Caco-2 (cell line): ENCODE results near the gene PDK2. TPM values are rescaled to one million over a fixed set of nuclear protein-coding genes. Genes with fewer than 3 reads are reported as not detected.

Experiments used
- Bru-seq: library from RNA; stranded (reverse); fragments of 400-500 nt; gene quantifications from one replicate; lab custom pipeline; 2021; lab: Mats Ljungman, UMichigan
- BruChase-seq, 2 experiments: library from RNA; stranded (reverse); fragments of 400-500 nt; gene quantifications; one replicate each; lab custom pipeline; 2021; lab: Mats Ljungman, UMichigan
- BruUV-seq: library from RNA; stranded (reverse); fragments of 400-500 nt; replicated peaks from 2 replicates; lab custom pipeline; 2021; lab: Mats Ljungman, UMichigan
- CTCF ChIA-PET: fragments of 300-600 bp; sonication (Branson Sonifier 250); formaldehyde crosslinking; loops from one replicate; lab custom pipeline; 2022; ENCODE audit warnings: antibody characterized with exemption; lab: Charles Lee
- POLR2A ChIA-PET: fragments of 300-600 bp; sonication (Branson Sonifier 250); formaldehyde crosslinking; loops from one replicate; lab custom pipeline; 2022; ENCODE audit warnings: antibody characterized with exemption; lab: Charles Lee
- DNase-seq, 2 experiments: peaks; one replicate each; pipeline versions ENCODE4 v3.0.0 to v3.0.0-alpha.2; 2020 to 2022
- H3K27me3 ChIP-seq: replicated peaks from 2 replicates; pipeline ENCODE4 v1.6.0; 2011; ENCODE audit warnings: low read length; ENCODE audit not compliant: control insufficient read depth, insufficient read depth
- H3K36me3 ChIP-seq: 2 replicates; pipeline ENCODE4 v1.5.1; 2011; ENCODE audit warnings: low read length; ENCODE audit not compliant: control insufficient read depth, insufficient read depth
- H3K4me1 ChIP-seq: fragments of 250-450 bp; sonication (Bioruptor Pico); 2 replicates; pipeline ENCODE4 v1.5.1; 2020; ENCODE audit warnings: mild to moderate bottlenecking
- H3K4me3 ChIP-seq: 2 replicates; pipeline ENCODE4 v1.5.1; 2011; ENCODE audit warnings: low read depth, mild to moderate bottlenecking, control low read depth, low read length
- H3K9me3 ChIP-seq: fragments of 250-450 bp; sonication (Bioruptor Pico); 2 replicates; pipeline ENCODE4 v1.5.1; 2020; ENCODE audit warnings: mild to moderate bottlenecking, moderate library complexity
- H3K27ac Mint-ChIP-seq: one replicate; pipeline ENCODE4 v1.8.0; 2022; ENCODE audit warnings: mixed read lengths; ENCODE audit not compliant: unreplicated experiment
- H3K27me3 Mint-ChIP-seq: one replicate; pipeline ENCODE4 v1.8.0; 2022; ENCODE audit warnings: mixed read lengths; ENCODE audit not compliant: insufficient read depth, unreplicated experiment
- H3K36me3 Mint-ChIP-seq: one replicate; pipeline ENCODE4 v1.8.0; 2022; ENCODE audit warnings: mild to moderate bottlenecking, mixed read lengths; ENCODE audit not compliant: insufficient read depth, unreplicated experiment
- H3K4me1 Mint-ChIP-seq: one replicate; pipeline ENCODE4 v1.8.0; 2022; ENCODE audit warnings: low read depth, mixed read lengths; ENCODE audit not compliant: unreplicated experiment
- H3K4me3 Mint-ChIP-seq: one replicate; pipeline ENCODE4 v1.8.0; 2022; ENCODE audit warnings: mild to moderate bottlenecking, moderate library complexity, mixed read lengths; ENCODE audit not compliant: unreplicated experiment
- H3K9me3 Mint-ChIP-seq: one replicate; pipeline ENCODE4 v1.8.0; 2022; ENCODE audit warnings: mixed read lengths; ENCODE audit not compliant: unreplicated experiment
- intact Hi-C: fragments of 100-400 bp; cut with micrococcal nuclease; formaldehyde crosslinking; loops from one replicate; pipeline ENCODE4 v1.10.0; 2022; ENCODE audit not compliant: unreplicated experiment
- long read RNA-seq: library from polyadenylated mRNA; stranded (forward); transcript quantifications from one replicate; pipeline ENCODE4 v2.0.0, GENCODE V29; 2022
- total RNA-seq: library from RNA; stranded (reverse); gene quantifications from 2 replicates; pipeline ENCODE4 v1.2.3, GENCODE V29; 2022
- TF ChIP-seq, protein P1 (sequence below), 2 experiments: fragments of 200-600 bp in 1 of 2; IDR thresholded peaks; 1 replicate in 1 of 2; 2 replicates in 1 of 2; pipeline versions ENCODE4 v1.5.1 to v1.8.0; 2011 to 2022; ENCODE audit warnings: antibody characterized with exemption in 1 of 2, control low read depth in 1 of 2, inconsistent platforms in 1 of 2, low read depth in 1 of 2, low read length in 1 of 2, mild to moderate bottlenecking in 1 of 2, moderate library complexity in 1 of 2; ENCODE audit not compliant: insufficient read depth in 1 of 2, severe bottlenecking in 1 of 2, unreplicated experiment in 1 of 2

PDK2 gene
- total RNA-seq (10.5 and 15.2 TPM in 2 replicates), Bru-seq, nascent RNA (percentile 35 among the genes with signal in this experiment), BruChase-seq, experiment 1, labeled RNA remaining after a 2-hour chase (percentile 30 among the genes with signal in this experiment), BruChase-seq, experiment 2, labeled RNA remaining after a 6-hour chase (percentile 38 among the genes with signal in this experiment)
- long read RNA-seq, transcript PDK2-203 (11 exons, 3,440 nt): major isoform, 28 of 33 reads
- long read RNA-seq, partial matches to known transcripts: 3 of 33 reads
- long read RNA-seq, other reads (novel, unspliced or antisense): 0 of 33 reads

DNA sequence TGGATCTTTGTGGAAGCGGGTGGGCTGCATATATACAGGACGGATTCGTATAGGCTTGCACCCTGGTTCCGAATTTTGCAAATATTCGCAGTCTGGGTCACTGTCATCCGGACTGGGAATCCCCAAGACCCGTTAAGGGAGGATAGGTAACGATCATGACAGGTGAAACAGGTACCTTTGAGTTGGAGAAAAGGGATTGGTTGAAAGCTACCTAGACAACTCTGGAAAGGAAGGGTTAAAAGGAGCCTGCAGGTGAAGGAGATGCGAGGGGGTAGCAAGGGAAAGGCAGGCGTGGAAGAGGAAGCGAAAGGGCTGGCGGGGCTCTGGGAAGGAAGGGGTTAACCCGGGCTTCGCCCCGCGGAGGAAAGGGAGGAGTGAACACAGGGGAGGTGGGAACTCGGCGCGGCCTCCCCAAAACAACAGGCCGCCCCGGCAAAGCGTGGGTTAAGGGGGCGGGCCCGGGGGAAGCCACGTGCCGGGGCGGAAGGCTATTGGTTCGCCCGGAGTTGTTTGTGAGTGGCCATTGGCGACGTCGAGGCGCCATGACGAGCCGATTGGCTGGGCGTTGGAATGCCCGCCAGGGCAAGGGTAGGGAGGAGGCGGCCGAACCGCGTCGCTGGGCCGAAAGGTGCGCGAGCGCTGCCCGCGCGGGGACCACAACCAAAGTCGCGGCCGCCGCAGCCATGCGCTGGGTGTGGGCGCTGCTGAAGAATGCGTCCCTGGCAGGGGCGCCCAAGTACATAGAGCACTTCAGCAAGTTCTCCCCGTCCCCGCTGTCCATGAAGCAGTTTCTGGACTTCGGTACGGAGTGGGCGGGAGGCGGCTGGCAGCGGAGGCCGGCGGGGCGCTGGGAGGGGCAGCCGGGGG is at the start of gene PDK2:
Gene PDK2 (plus strand): TSS at position 599 of the 867 bp plus-strand sequence. CDS start 85 bp downstream, at position 684.
- H3K36me3 ChIP-seq: no peaks in the 10 kb centered on the region
- H3K4me3 ChIP-seq: peak within 1 kb of the TSS; percentile 72
- POLR2A ChIA-PET: no interaction called here
- Mint-ChIP-seq H3K36me3 (no peaks in the 10 kb centered on the region), H3K27me3 (no peaks in the 10 kb centered on the region), H3K27ac (peak within 1 kb of the TSS; percentile 84), H3K4me3 (peak within 1 kb of the TSS; percentile 95), H3K4me1 (no peaks in the 10 kb centered on the region), H3K9me3 (no peaks in the 10 kb centered on the region)
- H3K9me3 ChIP-seq: no peaks in the 10 kb centered on the region
- DNase-seq: peak; percentile 91
- no TSS peak for BruUV-seq
- CTCF ChIA-PET: interaction anchor here (0.7 to 1.5 kb wide), 8 partner anchors 38 to 331 kb away, joined by 3 to 9 read pairs (median 4); partner anchors contain the start of genes FAM117A and KAT7
- no peaks in the 10 kb centered on the region for H3K27me3 ChIP-seq
- TF ChIP-seq, protein P1, sequence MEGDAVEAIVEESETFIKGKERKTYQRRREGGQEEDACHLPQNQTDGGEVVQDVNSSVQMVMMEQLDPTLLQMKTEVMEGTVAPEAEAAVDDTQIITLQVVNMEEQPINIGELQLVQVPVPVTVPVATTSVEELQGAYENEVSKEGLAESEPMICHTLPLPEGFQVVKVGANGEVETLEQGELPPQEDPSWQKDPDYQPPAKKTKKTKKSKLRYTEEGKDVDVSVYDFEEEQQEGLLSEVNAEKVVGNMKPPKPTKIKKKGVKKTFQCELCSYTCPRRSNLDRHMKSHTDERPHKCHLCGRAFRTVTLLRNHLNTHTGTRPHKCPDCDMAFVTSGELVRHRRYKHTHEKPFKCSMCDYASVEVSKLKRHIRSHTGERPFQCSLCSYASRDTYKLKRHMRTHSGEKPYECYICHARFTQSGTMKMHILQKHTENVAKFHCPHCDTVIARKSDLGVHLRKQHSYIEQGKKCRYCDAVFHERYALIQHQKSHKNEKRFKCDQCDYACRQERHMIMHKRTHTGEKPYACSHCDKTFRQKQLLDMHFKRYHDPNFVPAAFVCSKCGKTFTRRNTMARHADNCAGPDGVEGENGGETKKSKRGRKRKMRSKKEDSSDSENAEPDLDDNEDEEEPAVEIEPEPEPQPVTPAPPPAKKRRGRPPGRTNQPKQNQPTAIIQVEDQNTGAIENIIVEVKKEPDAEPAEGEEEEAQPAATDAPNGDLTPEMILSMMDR (IDR thresholded peaks at IDR 0.05; ENCODE audit: insufficient read depth in 1 of 2, low read depth in 1 of 2, low read length in 1 of 2, severe bottlenecking in 1 of 2, unreplicated experiment in 1 of 2): no peak
- H3K4me1 ChIP-seq: no peaks in the 10 kb centered on the region
- intact Hi-C loops: loop anchor here (5.0 kb wide), 1 partner anchor 202 kb away; no protein-coding TSS in a partner anchor

DNA sequence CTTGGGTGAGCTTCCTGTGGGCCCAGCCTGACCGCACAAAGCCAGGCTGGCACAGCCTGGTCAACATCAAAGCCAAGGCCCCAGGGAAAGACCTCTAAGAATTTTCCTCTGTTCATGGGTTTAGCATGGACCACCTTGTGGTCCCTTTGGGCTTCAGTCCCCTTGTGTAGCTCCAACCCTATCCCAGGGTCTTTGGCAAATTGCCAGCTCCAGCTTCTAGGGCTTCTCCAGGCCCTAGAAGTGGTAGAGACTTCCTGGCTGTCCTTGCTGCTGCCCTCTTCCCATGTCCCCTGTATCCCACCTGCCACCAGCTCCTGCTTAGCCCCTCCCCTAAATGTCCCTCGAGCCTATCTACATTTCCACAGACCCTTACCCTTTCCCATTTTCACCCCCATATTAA is 49.0 kb upstream of the PDK2 start:
- H3K36me3 Mint-ChIP-seq: no peaks in the 10 kb centered on the region
- H3K27ac Mint-ChIP-seq: no peak overlapping the region
- no peaks in the 10 kb centered on the region for H3K36me3 ChIP-seq
- H3K27me3 ChIP-seq: no peaks in the 10 kb centered on the region
- no peak for DNase-seq
- CTCF ChIA-PET: no interaction called here
- POLR2A ChIA-PET: no interaction called here
- intact Hi-C loops: no loop called here
- BruUV-seq: no TSS peak
- TF ChIP-seq, protein P1 (IDR thresholded peaks at IDR 0.05; ENCODE audit: insufficient read depth in 1 of 2, low read depth in 1 of 2, low read length in 1 of 2, severe bottlenecking in 1 of 2, unreplicated experiment in 1 of 2): no peak
- no peaks in the 10 kb centered on the region for H3K9me3 ChIP-seq
- H3K27me3 Mint-ChIP-seq: no peaks in the 10 kb centered on the region
- no peak overlapping the region for H3K4me3 Mint-ChIP-seq
- no peak overlapping the region for H3K4me3 ChIP-seq
- H3K9me3 Mint-ChIP-seq: no peaks in the 10 kb centered on the region
- H3K4me1 ChIP-seq: 0 out of 2 replicates have a peak, but pooled peaks cover 2% of the 10 kb centered on the region
- peaks cover 8% of the 10 kb centered on the region for H3K4me1 Mint-ChIP-seq

DNA sequence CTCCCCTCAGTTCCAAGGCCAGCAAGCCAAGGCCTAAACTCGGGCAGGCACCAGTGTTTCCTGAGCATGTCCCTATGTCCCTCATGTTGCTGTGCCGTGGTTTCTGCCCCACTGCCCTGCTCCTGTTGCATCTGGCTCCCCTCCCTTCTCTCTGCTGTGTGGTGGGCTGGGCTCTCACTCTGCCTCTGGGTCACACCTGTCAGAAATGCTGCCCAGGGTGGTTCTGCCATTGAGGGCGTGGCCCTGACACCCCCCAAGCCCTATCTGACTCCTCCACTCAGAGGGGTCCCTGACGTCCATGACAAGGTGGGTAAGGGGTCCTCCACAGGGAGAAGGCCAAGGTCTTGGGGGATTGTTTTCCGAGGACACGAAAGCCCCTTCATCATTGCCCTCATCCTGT is 48.5 kb upstream of the PDK2 start:
- H3K27me3 Mint-ChIP-seq: no peaks in the 10 kb centered on the region
- Histone ChIP-seq H3K36me3 (no peaks in the 10 kb centered on the region), H3K9me3 (no peaks in the 10 kb centered on the region), H3K4me1 (0 out of 2 replicates have a peak, but pooled peaks cover 6% of the 10 kb centered on the region), H3K27me3 (no peaks in the 10 kb centered on the region), H3K4me3 (no peak overlapping the region)
- H3K4me1 Mint-ChIP-seq: peaks cover 8% of the 10 kb centered on the region
- TF ChIP-seq, protein P1 (IDR thresholded peaks at IDR 0.05; ENCODE audit: insufficient read depth in 1 of 2, low read depth in 1 of 2, low read length in 1 of 2, severe bottlenecking in 1 of 2, unreplicated experiment in 1 of 2): no peak
- CTCF ChIA-PET: no interaction called here
- no peaks in the 10 kb centered on the region for H3K36me3 Mint-ChIP-seq
- intact Hi-C loops: no loop called here
- DNase-seq: no peak
- no TSS peak for BruUV-seq
- H3K4me3 Mint-ChIP-seq: no peak overlapping the region
- no peak overlapping the region for H3K27ac Mint-ChIP-seq
- no peaks in the 10 kb centered on the region for H3K9me3 Mint-ChIP-seq
- POLR2A ChIA-PET: no interaction called here
